SK-N-SH (cell line): ENCODE data around the gene PRPSAP2. TPM values are rescaled to one million over a fixed set of nuclear protein-coding genes. Genes with fewer than 3 reads are reported as not detected.

Source experiments
- CTCF ChIA-PET: fragments of 300-600, 350-600 bp; formaldehyde crosslinking; extraction: SDS; loops from one replicate; lab custom pipeline; 2021; lab: Yijun Ruan, JAX
- POLR2A ChIA-PET: fragments of 350-600 bp; sonication (Branson Sonifier 250); formaldehyde crosslinking; extraction: SDS; loops from one replicate; lab custom pipeline; 2020; ENCODE audit warnings: antibody characterized with exemption, inconsistent platforms; lab: Yijun Ruan, JAX
- DNase-seq: peaks from one replicate; pipeline ENCODE4 v3.0.0; 2012
- H2AFZ ChIP-seq: fragments of 200-600 bp; sonication (generic); 2 replicates; pipeline ENCODE4 v1.8.1; 2016; ENCODE audit warnings: antibody characterized with exemption, mild to moderate bottlenecking, low read depth
- H3F3A ChIP-seq: fragments of 200-600 bp; sonication (generic); replicated peaks from 2 replicates; pipeline ENCODE3; 2016; ENCODE audit warnings: antibody characterized with exemption, mild to moderate bottlenecking; ENCODE audit not compliant: insufficient read depth
- H3K27ac ChIP-seq, 2 experiments: fragments of 200-500 bp in 1 of 2; fragments of 200-600 bp in 1 of 2; sonication (Bioruptor generic) in 1 of 2; sonication (generic), shearing (Covaris generic) in 1 of 2; 2 replicates each; pipeline versions ENCODE4 v1.5.1 to v1.6.1; 2014 to 2016; ENCODE audit warnings: low read depth in 2 of 2, inconsistent platforms in 1 of 2, low read length in 1 of 2, mild to moderate bottlenecking in 1 of 2, mixed read lengths in 1 of 2
- H3K27me3 ChIP-seq: fragments of 200-600 bp; sonication (generic), shearing (Covaris generic); 2 replicates; pipeline ENCODE4 v1.6.1; 2016; ENCODE audit warnings: mixed run types; ENCODE audit not compliant: insufficient read depth
- H3K36me3 ChIP-seq, 2 experiments: fragments of 200-500 bp in 1 of 2; fragments of 200-600 bp in 1 of 2; sonication (Bioruptor generic) in 1 of 2; sonication (generic) in 1 of 2; replicated peaks in 1 of 2; 2 replicates each; pipeline versions ENCODE3 to v1.5.1; 2014 to 2016; ENCODE audit warnings: low read length in 1 of 2, mild to moderate bottlenecking in 1 of 2; ENCODE audit not compliant: insufficient read depth in 2 of 2, control insufficient read depth in 1 of 2
- H3K4me1 ChIP-seq, 2 experiments: fragments of 200-500 bp in 1 of 2; fragments of 200-600 bp in 1 of 2; sonication (Bioruptor generic) in 1 of 2; sonication (generic), shearing (Covaris generic) in 1 of 2; 2 replicates each; pipeline versions ENCODE4 v1.5.1 to v1.6.1; 2014 to 2016; ENCODE audit warnings: low read depth in 1 of 2, low read length in 1 of 2, mixed run types in 1 of 2; ENCODE audit not compliant: insufficient read depth in 2 of 2, control insufficient read depth in 1 of 2
- H3K4me2 ChIP-seq: fragments of 200-600 bp; sonication (generic), shearing (Covaris generic); 2 replicates; pipeline ENCODE4 v1.6.1; 2017; ENCODE audit warnings: mixed run types
- H3K4me3 ChIP-seq, 2 experiments: fragments of 200-500 bp in 1 of 2; fragments of 200-600 bp in 1 of 2; sonication (Bioruptor generic) in 1 of 2; sonication (generic), shearing (Covaris generic) in 1 of 2; 2 replicates each; pipeline versions ENCODE4 v1.5.1 to v1.8.1; 2014 to 2016; ENCODE audit warnings: low read depth in 2 of 2, inconsistent platforms in 1 of 2, low read length in 1 of 2, mild to moderate bottlenecking in 1 of 2, mixed read lengths in 1 of 2, moderate library complexity in 1 of 2
- H3K79me2 ChIP-seq: fragments of 200-600 bp; sonication (generic); 2 replicates; pipeline ENCODE4 v1.8.1; 2017; ENCODE audit warnings: mild to moderate bottlenecking; ENCODE audit not compliant: insufficient read depth
- H3K9ac ChIP-seq: fragments of 200-600 bp; sonication (generic); 2 replicates; pipeline ENCODE4 v1.6.1; 2017; ENCODE audit warnings: mixed run types
- H3K9me2 ChIP-seq: fragments of 200-600 bp; sonication (generic); 2 replicates; pipeline ENCODE4 v1.6.1; 2017; ENCODE audit warnings: mixed run types
- H3K9me3 ChIP-seq: fragments of 200-600 bp; sonication (generic); 2 replicates; pipeline ENCODE4 v1.6.1; 2017; ENCODE audit warnings: mixed run types, mild to moderate bottlenecking, moderate library complexity
- H4K20me1 ChIP-seq: fragments of 200-600 bp; sonication (generic); 2 replicates; pipeline ENCODE4 v1.6.1; 2017; ENCODE audit warnings: mild to moderate bottlenecking, mixed run types; ENCODE audit not compliant: insufficient read depth
- CHD2 ChIP-seq: fragments of 150-350 bp; IDR thresholded peaks from 2 replicates; pipeline ENCODE4 v1.6.1; 2018; ENCODE audit warnings: low read length; ENCODE audit not compliant: partially characterized antibody
- FOXM1 ChIP-seq: IDR thresholded peaks from 2 replicates; pipeline ENCODE4 v1.4.0; 2012; ENCODE audit warnings: low read depth, mild to moderate bottlenecking
- GABPA ChIP-seq: IDR thresholded peaks from 2 replicates; pipeline ENCODE4 v1.4.0; 2012; ENCODE audit warnings: low read depth, mild to moderate bottlenecking
- GATA2 ChIP-seq: sonication (generic); formaldehyde crosslinking; IDR thresholded peaks from 2 replicates; pipeline ENCODE4 v1.5.0; 2020; ENCODE audit warnings: mild to moderate bottlenecking, missing genetic modification reagents
- JUND ChIP-seq: IDR thresholded peaks from 2 replicates; pipeline ENCODE4 v1.4.0; 2012
- MXI1 ChIP-seq: IDR thresholded peaks from 2 replicates; pipeline ENCODE4 v1.6.1; 2012; ENCODE audit warnings: mild to moderate bottlenecking, low read depth, low read length, improper control_type of control experiment
- NFIC ChIP-seq: IDR thresholded peaks from 2 replicates; pipeline ENCODE4 v1.4.0; 2012; ENCODE audit warnings: borderline replicate concordance
- POLR2AphosphoS5 ChIP-seq: IDR thresholded peaks from 2 replicates; pipeline ENCODE4 v1.6.1; 2012; ENCODE audit warnings: low read depth, low read length
- REST ChIP-seq: IDR thresholded peaks from 2 replicates; pipeline ENCODE4 v1.6.1; 2012; ENCODE audit warnings: mild to moderate bottlenecking, low read depth, low read length, moderate library complexity
- RXRA ChIP-seq: IDR thresholded peaks from 2 replicates; pipeline ENCODE4 v1.4.0; 2012; ENCODE audit warnings: low read depth, mild to moderate bottlenecking, borderline replicate concordance
- USF1 ChIP-seq: IDR thresholded peaks from 2 replicates; pipeline ENCODE4 v1.4.0; 2012; ENCODE audit warnings: low read depth, borderline replicate concordance
- ZBTB33 ChIP-seq: IDR thresholded peaks from 2 replicates; pipeline ENCODE4 v1.4.0; 2012; ENCODE audit warnings: low read depth, borderline replicate concordance
- WGBS: methylation state at CpG from one replicate; pipeline ENCODE4 v1.1.6; 2017; ENCODE audit warnings: low lambda C conversion rate; 5-methylcytosine and 5-hydroxymethylcytosine counted together
- polyA plus RNA-seq, 3 experiments: library from polyadenylated mRNA; depleted of rRNA; stranded (reverse); fragments of >200 nt; gene quantifications; 2 replicates each; pipeline ENCODE4 v1.2.3, GENCODE V29; 2012

Gene PRPSAP2
- polyA plus RNA-seq, 1 of the 3 experiments (the other 2 are of a cell fraction) = 27.6 TPM

- Histone ChIP-seq H3K4me1 (no peaks in the 10 kb centered on the region), H3F3A (no peaks in the 10 kb centered on the region), H3K27me3 (no peaks in the 10 kb centered on the region), H3K79me2 (no peaks in the 10 kb centered on the region), H3K9me2 (no peaks in the 10 kb centered on the region), H3K4me3 (no peak overlapping the region), H2AFZ (no peak overlapping the region), H3K36me3 (peaks cover 15 to 17% of the 10 kb centered on the region in 2 experiments), H3K9ac (no peak overlapping the region), H3K4me2 (no peak overlapping the region), H4K20me1 (no peaks in the 10 kb centered on the region), H3K27ac (no peak overlapping the region), H3K9me3 (no peaks in the 10 kb centered on the region)
- ChIA-PET CTCF (interaction anchor here (0.6 to 0.8 kb wide), 3 partner anchors 17 to 34 kb away, joined by 3 read pairs; no protein-coding TSS in a partner anchor), POLR2A (no interaction called here)
- no peak for TF ChIP-seq GABPA
- no peak for TF ChIP-seq MXI1
- no peak for TF ChIP-seq CHD2
- TF ChIP-seq NFIC = no peak
- TF ChIP-seq USF1 = no peak
- WGBS = 88% methylated on average over 4 of the region's 5 CpGs
- DNase-seq = no peak
Observed at GRCh38 chr17:18932360-18933055, 74.6 kb downstream of the PRPSAP2 start.

GRCh38 chr17:18933102-18934058 lies 75.4 kb downstream of the PRPSAP2 start:
- CTCF ChIA-PET = interaction anchor here (0.6 to 0.8 kb wide), 3 partner anchors 16 to 34 kb away, joined by 3 read pairs; no protein-coding TSS in a partner anchor
- WGBS = 88% methylated on average over 14 of the region's 14 CpGs

More at GRCh38 chr17:18933102-18934058, 75.4 kb downstream of the PRPSAP2 start:
- TF ChIP-seq RXRA = no peak
- no peak for TF ChIP-seq POLR2AphosphoS5
- TF ChIP-seq JUND = no peak
- no peak for TF ChIP-seq CHD2
- TF ChIP-seq REST = no peak
- TF ChIP-seq GATA2 (CRISPR knock-in tag) = no peak
- TF ChIP-seq FOXM1 = no peak
- TF ChIP-seq ZBTB33 = no peak
- TF ChIP-seq, all 33 proteins: peak for 0
- no peak for DNase-seq
- Histone ChIP-seq H3K36me3 (peaks cover 15 to 17% of the 10 kb centered on the region in 2 experiments), H3K9me3 (no peaks in the 10 kb centered on the region), H4K20me1 (no peaks in the 10 kb centered on the region), H3K4me3 (no peak overlapping the region), H3K27me3 (no peaks in the 10 kb centered on the region), H3K9me2 (no peaks in the 10 kb centered on the region), H3K79me2 (no peaks in the 10 kb centered on the region), H3F3A (no peaks in the 10 kb centered on the region), H3K4me1 (no peaks in the 10 kb centered on the region), H3K27ac (no peak overlapping the region), H2AFZ (no peak overlapping the region), H3K9ac (no peak overlapping the region), H3K4me2 (no peak overlapping the region)
- POLR2A ChIA-PET = no interaction called here
